Measurements from ENCODE around the gene RHBDL1.

Gene RHBDL1

GRCh38 chr16:720447-720989 lies 45.0 kb downstream of the RHBDL1 start:
- DNase-seq (ENCODE audit: low spot score), result no peak

GRCh38 chr16:720990-721764 lies 45.7 kb downstream of the RHBDL1 start, which contains the start of gene ANTKMT:
Gene ANTKMT (plus strand): TSS chr16:721146. CDS start chr16:721275, 129 bp downstream.
- peak; percentile 65 for DNase-seq (ENCODE audit: low spot score)

GRCh38 chr16:721765-722540 lies 46.5 kb downstream of the RHBDL1 start:
- no peak for DNase-seq (ENCODE audit: low spot score)

- no peak for DNase-seq (ENCODE audit: low spot score)
These were observed 47.6 kb downstream of the RHBDL1 start for GRCh38 chr16:722835-723633.

- DNase-seq (ENCODE audit: low spot score), result no peak
These were observed 48.2 kb downstream of the RHBDL1 start for GRCh38 chr16:723695-724094.

- DNase-seq (ENCODE audit: low spot score), result no peak
These were observed 48.9 kb downstream of the RHBDL1 start for GRCh38 chr16:724188-725040.

GRCh38 chr16:725041-725376 lies 49.5 kb downstream of the RHBDL1 start:
- DNase-seq (ENCODE audit: low spot score), result no peak

- no peak for DNase-seq (ENCODE audit: low spot score)
These were observed 50.2 kb downstream of the RHBDL1 start for GRCh38 chr16:725463-726187.

GRCh38 chr16:726188-726437 lies 50.6 kb downstream of the RHBDL1 start:
- no peak for DNase-seq (ENCODE audit: low spot score)

GRCh38 chr16:726438-727290 lies 51.2 kb downstream of the RHBDL1 start, which contains the start of the genes CCDC78 and HAGHL:
Gene CCDC78 (minus strand): TSS chr16:726443. CDS start chr16:726367, 76 bp downstream.
Gene HAGHL (plus strand): TSS chr16:727106. CDS start chr16:727510, 404 bp downstream.
- peak; percentile 57 for DNase-seq (ENCODE audit: low spot score)

- no peak for DNase-seq (ENCODE audit: low spot score)
These were observed 52.0 kb downstream of the RHBDL1 start for GRCh38 chr16:727291-727977.
